Tibial artery (tissue), 4 donors: ENCODE data around the gene TRAPPC12.

ENCODE experiments used
- DNase-seq, 2 donors: peaks; one replicate each; pipeline ENCODE4 v3.0.0-alpha.2; 2019
- H3K27ac ChIP-seq, 2 donors: fragments of 200-600 bp; sonication (generic) in 1 of 2; 1 replicate in 1 of 2; 2 replicates in 1 of 2; pipeline ENCODE4 v1.5.1; 2018 to 2019; ENCODE audit warnings: mild to moderate bottlenecking in 1 of 2
- H3K27me3 ChIP-seq, 2 donors: fragments of 200-600 bp; sonication (generic) in 1 of 2; one replicate each; pipeline versions ENCODE4 v1.5.1 to v1.6.0; 2016 to 2019
- H3K36me3 ChIP-seq, 3 donors: fragments of 200-600 bp; sonication (generic) in 2 of 3; one replicate each; pipeline ENCODE4 v1.5.1; 2016 to 2019; ENCODE audit warnings: mild to moderate bottlenecking in 2 of 3
- H3K4me1 ChIP-seq, 4 donors: fragments of 200-600 bp; sonication (generic) in 2 of 4; 1 replicate in 3 of 4; 2 replicates in 1 of 4; pipeline ENCODE4 v1.5.1; 2016 to 2019
- H3K4me3 ChIP-seq, 2 donors: fragments of 200-600 bp; sonication (generic) in 1 of 2; 1 replicate in 1 of 2; 2 replicates in 1 of 2; pipeline ENCODE4 v1.5.1; 2018 to 2019; ENCODE audit warnings: mild to moderate bottlenecking in 2 of 2
- H3K9me3 ChIP-seq, 3 donors: fragments of 200-600 bp; sonication (generic) in 1 of 3; one replicate each; pipeline ENCODE4 v1.5.1; 2016 to 2019
- CTCF ChIP-seq, 2 experiments: fragments of 200-600 bp in 1 of 2; fragments of 450-650 bp in 1 of 2; IDR thresholded peaks; one replicate each; pipeline ENCODE4 v1.5.1; 2017 to 2019; ENCODE audit warnings: antibody characterized with exemption in 2 of 2, mild to moderate bottlenecking in 1 of 2, moderate library complexity in 1 of 2
- intact Hi-C: fragments of 100-400 bp; cut with DNase I; formaldehyde crosslinking; loops from one replicate; pipeline ENCODE4 v1.15.0; 2023; ENCODE audit warnings: low total_unique reads

TRAPPC12 gene

GRCh38 chr2:3483227-3483985, 103.9 kb downstream of the TRAPPC12 start:
- Histone ChIP-seq H3K4me3 (no peak overlapping the region), H3K27ac (no peak overlapping the region), H3K36me3 (peaks cover 14 to 71% (median 48%) of the 10 kb centered on the region in 3 donors), H3K9me3 (no peaks in the 10 kb centered on the region), H3K27me3 (no peaks in the 10 kb centered on the region), H3K4me1 (peaks cover 0 to 14% (median 4%) of the 10 kb centered on the region in 4 donors)
- intact Hi-C loops = no loop called here
- peak in 1 of 2 donors; percentile 7 for DNase-seq
- no peak for TF ChIP-seq CTCF (IDR thresholded peaks at IDR 0.05)

GRCh38 chr2:3483986-3484960, 104.8 kb downstream of the TRAPPC12 start:
- Histone ChIP-seq H3K36me3 (peaks cover 8 to 63% (median 39%) of the 10 kb centered on the region in 3 donors), H3K27ac (no peak overlapping the region), H3K4me3 (no peak overlapping the region), H3K9me3 (no peaks in the 10 kb centered on the region), H3K27me3 (no peaks in the 10 kb centered on the region), H3K4me1 (peaks cover 0 to 20% (median 6%) of the 10 kb centered on the region in 4 donors)
- intact Hi-C loops = no loop called here
- DNase-seq = peak in 1 of 2 donors; percentile 14
- no peak for TF ChIP-seq CTCF (IDR thresholded peaks at IDR 0.05)

GRCh38 chr2:3485166-3485565, 105.7 kb downstream of the TRAPPC12 start:
- DNase-seq = no peak
- intact Hi-C loops = no loop called here
- no peaks in the 10 kb centered on the region for H3K9me3 ChIP-seq
- no peaks in the 10 kb centered on the region for H3K27me3 ChIP-seq
- no peak overlapping the region for H3K4me3 ChIP-seq
- no peak for TF ChIP-seq CTCF (IDR thresholded peaks at IDR 0.05)
- peaks cover 0 to 54% (median 30%) of the 10 kb centered on the region in 3 donors for H3K36me3 ChIP-seq
- peaks cover 0 to 21% (median 6%) of the 10 kb centered on the region in 4 donors for H3K4me1 ChIP-seq
- H3K27ac ChIP-seq = no peak overlapping the region

- Histone ChIP-seq H3K9me3 (no peaks in the 10 kb centered on the region), H3K36me3 (peaks cover 0 to 49% (median 27%) of the 10 kb centered on the region in 3 donors), H3K27me3 (no peaks in the 10 kb centered on the region), H3K4me3 (no peak overlapping the region), H3K27ac (peak overlapping the region in 1 of 2 donors; percentile 50), H3K4me1 (peaks cover 0 to 21% (median 6%) of the 10 kb centered on the region in 4 donors)
- TF ChIP-seq CTCF (IDR thresholded peaks at IDR 0.05) = no peak
- intact Hi-C loops = no loop called here
- DNase-seq = no peak
Observed at GRCh38 chr2:3486047-3487027, 106.8 kb downstream of the TRAPPC12 start.

GRCh38 chr2:3487028-3487425, 107.5 kb downstream of the TRAPPC12 start:
- no peak for DNase-seq
- no peaks in the 10 kb centered on the region for H3K9me3 ChIP-seq
- H3K4me1 ChIP-seq = peaks cover 0 to 22% (median 6%) of the 10 kb centered on the region in 4 donors
- no peak overlapping the region for H3K4me3 ChIP-seq
- H3K27me3 ChIP-seq = no peaks in the 10 kb centered on the region
- peak overlapping the region in 1 of 2 donors; percentile 50 for H3K27ac ChIP-seq
- intact Hi-C loops = no loop called here
- no peak for TF ChIP-seq CTCF (IDR thresholded peaks at IDR 0.05)
- H3K36me3 ChIP-seq = peaks cover 0 to 42% (median 22%) of the 10 kb centered on the region in 3 donors
